GM12874 (cell line): ENCODE data around the gene SNPH.

ENCODE experiments used
- TF ChIP-seq, protein P1 (sequence below): IDR thresholded peaks from 2 replicates; pipeline ENCODE4 v1.5.1; 2011; ENCODE audit warnings: low read depth, mild to moderate bottlenecking, control low read depth, low read length, moderate library complexity; ENCODE audit not compliant: insufficient read depth

The SNPH gene, protein sequence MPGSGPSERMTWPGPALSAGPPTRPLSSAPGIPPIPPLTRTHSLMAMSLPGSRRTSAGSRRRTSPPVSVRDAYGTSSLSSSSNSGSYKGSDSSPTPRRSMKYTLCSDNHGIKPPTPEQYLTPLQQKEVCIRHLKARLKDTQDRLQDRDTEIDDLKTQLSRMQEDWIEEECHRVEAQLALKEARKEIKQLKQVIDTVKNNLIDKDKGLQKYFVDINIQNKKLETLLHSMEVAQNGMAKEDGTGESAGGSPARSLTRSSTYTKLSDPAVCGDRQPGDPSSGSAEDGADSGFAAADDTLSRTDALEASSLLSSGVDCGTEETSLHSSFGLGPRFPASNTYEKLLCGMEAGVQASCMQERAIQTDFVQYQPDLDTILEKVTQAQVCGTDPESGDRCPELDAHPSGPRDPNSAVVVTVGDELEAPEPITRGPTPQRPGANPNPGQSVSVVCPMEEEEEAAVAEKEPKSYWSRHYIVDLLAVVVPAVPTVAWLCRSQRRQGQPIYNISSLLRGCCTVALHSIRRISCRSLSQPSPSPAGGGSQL

DNA sequence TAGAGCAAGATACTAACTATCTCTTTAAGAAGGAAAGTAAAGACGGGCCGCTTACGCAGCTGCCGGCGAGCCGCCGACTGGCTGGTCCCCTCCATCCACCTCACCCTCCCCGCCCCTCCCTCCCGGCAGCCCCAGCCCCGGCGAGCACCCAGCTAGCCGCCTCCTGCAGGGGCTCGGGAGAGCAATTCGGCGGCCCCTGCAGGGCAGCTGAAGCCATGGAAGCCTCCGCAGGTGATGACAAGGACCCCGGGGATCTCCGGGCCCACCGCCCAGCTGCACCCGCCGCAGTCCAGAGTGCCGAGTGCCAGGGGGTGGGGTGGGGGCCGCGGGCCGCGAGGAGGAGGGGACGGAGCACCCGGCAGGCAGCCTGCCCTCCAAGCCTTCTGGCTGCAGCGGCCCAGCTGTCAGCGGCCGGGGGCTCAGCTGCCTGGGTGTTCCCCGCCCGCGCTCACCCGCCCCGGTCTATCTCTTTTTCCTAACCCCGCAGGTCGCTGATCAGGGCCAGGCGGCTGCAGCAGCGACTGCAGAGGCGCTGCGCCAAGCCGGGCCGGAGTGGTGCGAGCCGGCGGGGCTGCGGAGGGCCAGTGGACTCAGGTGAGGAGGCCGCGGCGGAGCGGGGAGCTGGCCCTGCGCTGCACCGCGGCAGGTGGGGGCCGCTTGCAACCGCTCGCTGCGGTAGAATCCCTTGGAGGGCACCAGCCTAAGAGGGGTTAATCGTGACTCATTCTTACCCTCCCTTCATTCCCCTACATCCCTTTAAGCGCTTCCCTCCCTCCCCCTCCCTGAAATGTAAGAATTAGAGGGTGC lies at the start of gene SNPH:
TSS of gene SNPH (plus strand) at position 128 of the 807 bp plus-strand sequence. CDS start 29,946 bp downstream, outside the sequence.
- TF ChIP-seq, protein P1, sequence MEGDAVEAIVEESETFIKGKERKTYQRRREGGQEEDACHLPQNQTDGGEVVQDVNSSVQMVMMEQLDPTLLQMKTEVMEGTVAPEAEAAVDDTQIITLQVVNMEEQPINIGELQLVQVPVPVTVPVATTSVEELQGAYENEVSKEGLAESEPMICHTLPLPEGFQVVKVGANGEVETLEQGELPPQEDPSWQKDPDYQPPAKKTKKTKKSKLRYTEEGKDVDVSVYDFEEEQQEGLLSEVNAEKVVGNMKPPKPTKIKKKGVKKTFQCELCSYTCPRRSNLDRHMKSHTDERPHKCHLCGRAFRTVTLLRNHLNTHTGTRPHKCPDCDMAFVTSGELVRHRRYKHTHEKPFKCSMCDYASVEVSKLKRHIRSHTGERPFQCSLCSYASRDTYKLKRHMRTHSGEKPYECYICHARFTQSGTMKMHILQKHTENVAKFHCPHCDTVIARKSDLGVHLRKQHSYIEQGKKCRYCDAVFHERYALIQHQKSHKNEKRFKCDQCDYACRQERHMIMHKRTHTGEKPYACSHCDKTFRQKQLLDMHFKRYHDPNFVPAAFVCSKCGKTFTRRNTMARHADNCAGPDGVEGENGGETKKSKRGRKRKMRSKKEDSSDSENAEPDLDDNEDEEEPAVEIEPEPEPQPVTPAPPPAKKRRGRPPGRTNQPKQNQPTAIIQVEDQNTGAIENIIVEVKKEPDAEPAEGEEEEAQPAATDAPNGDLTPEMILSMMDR: no peak

- TF ChIP-seq, protein P1: no peak
Measured at GRCh38 chr20:1224205-1224890, 41.7 kb upstream of the SNPH start.

DNA sequence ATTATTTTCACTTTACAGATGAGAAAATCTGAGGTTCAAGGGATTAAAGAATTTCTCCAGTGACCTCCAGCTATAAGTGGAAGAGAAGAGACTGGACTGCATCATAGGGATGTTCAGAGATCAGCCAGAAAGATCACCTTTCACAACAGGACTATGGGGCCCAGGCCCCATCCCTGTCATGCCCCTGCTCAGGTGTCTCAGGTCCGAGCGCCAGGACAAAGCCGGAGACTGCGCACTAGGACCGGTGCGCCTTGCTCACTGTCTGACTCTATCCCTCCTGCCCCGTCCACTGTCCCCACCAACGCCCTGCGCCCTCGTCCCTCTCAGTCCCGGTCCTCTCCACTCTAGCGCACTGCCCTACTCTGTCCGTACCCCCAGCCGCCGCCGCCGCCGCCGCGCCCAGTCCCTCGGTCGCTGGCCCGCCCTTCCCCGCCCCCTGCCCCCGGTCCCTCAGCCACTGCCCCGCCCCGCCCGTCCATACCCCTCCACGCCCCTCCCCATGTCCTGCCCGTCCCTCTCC lies 40.8 kb upstream of the SNPH start:
- TF ChIP-seq, protein P1: no peak

DNA sequence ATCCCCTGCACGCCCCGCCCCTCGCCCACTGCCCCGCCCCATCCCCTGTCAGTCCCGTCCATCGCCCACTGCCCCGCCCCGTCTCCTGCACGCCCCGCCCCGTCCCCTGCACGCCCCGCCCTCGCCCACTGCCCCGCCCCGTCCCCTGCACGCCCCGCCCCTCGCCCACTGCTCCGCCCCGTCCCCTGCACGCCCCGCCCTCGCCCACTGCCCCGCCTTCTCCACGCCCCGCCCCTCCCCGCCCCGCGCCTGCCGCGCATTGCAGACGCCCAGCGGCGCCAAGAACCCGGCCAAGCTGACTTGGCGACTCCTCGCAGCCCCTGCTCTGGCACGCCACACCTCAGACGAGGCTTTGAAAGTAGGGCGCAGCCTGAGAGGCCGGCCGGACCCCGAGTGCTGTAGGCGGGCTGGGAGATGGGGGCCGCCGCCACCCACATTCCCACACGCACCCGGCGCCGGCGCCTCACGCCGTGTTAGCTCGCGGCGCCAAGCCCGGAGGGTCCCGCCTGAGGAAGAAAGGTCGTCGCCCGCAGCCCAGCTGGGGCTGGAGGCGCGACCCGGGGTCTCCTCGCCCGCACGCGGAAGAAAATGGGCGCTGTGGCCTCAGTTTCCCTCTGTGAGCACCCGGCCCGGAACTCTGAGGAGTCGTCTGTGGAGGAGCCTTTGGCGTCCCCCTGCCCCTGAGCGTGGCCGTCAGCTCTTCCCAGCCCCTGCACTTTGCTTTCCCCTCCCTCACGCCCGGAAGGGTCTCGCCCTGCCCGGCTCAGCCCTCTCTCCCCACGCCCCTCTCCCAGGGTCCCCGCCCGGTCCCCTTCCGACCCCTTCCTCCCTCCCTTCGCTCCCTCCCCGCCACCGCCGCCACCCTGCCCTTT lies 40.1 kb upstream of the SNPH start, which contains the start of gene RAD21L1:
TSS of gene RAD21L1 (plus strand) at position 262 of the 872 bp plus-strand sequence. CDS start 2,410 bp downstream, outside the sequence.
- TF ChIP-seq, protein P1: no peak

GRCh38 chr20:1229541-1229940 lies 36.6 kb upstream of the SNPH start:
- TF ChIP-seq, protein P1: no peak

- TF ChIP-seq, protein P1: no peak
Measured at GRCh38 chr20:1232286-1233111, 33.6 kb upstream of the SNPH start.
